ENCODE results near the gene CXADR.

DNA sequence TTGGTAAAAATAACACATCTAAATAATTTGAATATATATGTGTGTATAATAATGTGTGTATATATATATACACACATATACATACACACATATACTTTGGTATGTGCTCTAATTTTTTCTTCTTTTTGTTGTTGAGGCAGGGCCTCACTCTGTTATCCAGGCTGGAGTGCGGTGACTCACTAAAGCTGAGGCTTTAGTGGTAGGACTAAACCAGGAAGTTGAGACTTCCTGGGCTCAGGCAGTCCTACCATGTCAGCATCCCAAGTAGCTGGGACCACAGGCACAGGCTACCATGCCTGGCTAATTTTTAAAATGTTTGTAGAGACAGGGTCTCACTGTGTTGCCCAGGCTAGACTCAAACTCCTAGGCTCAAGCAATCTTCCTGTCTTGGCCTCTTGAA lies 46.7 kb upstream of the CXADR start:
- TF ChIP-seq, protein P1, sequence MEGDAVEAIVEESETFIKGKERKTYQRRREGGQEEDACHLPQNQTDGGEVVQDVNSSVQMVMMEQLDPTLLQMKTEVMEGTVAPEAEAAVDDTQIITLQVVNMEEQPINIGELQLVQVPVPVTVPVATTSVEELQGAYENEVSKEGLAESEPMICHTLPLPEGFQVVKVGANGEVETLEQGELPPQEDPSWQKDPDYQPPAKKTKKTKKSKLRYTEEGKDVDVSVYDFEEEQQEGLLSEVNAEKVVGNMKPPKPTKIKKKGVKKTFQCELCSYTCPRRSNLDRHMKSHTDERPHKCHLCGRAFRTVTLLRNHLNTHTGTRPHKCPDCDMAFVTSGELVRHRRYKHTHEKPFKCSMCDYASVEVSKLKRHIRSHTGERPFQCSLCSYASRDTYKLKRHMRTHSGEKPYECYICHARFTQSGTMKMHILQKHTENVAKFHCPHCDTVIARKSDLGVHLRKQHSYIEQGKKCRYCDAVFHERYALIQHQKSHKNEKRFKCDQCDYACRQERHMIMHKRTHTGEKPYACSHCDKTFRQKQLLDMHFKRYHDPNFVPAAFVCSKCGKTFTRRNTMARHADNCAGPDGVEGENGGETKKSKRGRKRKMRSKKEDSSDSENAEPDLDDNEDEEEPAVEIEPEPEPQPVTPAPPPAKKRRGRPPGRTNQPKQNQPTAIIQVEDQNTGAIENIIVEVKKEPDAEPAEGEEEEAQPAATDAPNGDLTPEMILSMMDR (conservative IDR thresholded peaks at IDR 0.05; ENCODE audit: low read length) = no peak
- TF ChIP-seq EZH2phosphoT487 (IDR thresholded peaks at IDR 0.05; ENCODE audit: borderline replicate concordance) = no peak
